Upper lobe of left lung (tissue), 6 donors: Measurements from ENCODE around the gene PAK6. TPM values are rescaled to one million over a fixed set of nuclear protein-coding genes. Genes with fewer than 3 reads are reported as not detected.

ENCODE experiments used
- ATAC-seq, 2 donors: fragments of 200-7000 bp; cut with Tn5 transposase; one replicate each; pipeline ENCODE4 v1.9.1; 2022; ENCODE audit warnings: mild to moderate bottlenecking in 2 of 2, moderate library complexity in 2 of 2; ENCODE audit not compliant: low FRiP score in 2 of 2
- DNase-seq, 2 donors: peaks; one replicate each; pipeline ENCODE4 v3.0.0-alpha.2; 2019 to 2020
- H3K27ac ChIP-seq, 4 donors: fragments of 200-600 bp; sonication (generic); one replicate each; pipeline ENCODE4 v1.5.1; 2016 to 2019
- H3K27me3 ChIP-seq, 4 donors: fragments of 200-600 bp; sonication (generic); one replicate each; pipeline ENCODE4 v1.5.1; 2017 to 2019
- H3K36me3 ChIP-seq, 4 donors: fragments of 200-600 bp; sonication (generic); one replicate each; pipeline ENCODE4 v1.5.1; 2016 to 2019
- H3K4me1 ChIP-seq, 4 donors: fragments of 200-600 bp; sonication (generic); one replicate each; pipeline ENCODE4 v1.5.1; 2018 to 2019
- H3K4me3 ChIP-seq, 4 donors: fragments of 200-600 bp; sonication (generic); one replicate each; pipeline ENCODE4 v1.5.1; 2017 to 2019; ENCODE audit warnings: mild to moderate bottlenecking in 2 of 4, moderate library complexity in 1 of 4
- H3K9me3 ChIP-seq, 4 donors: fragments of 200-600 bp; sonication (generic); one replicate each; pipeline ENCODE4 v1.5.1; 2018 to 2019
- CTCF ChIP-seq, 6 experiments: fragments of 450-650 bp in 4 of 6; fragments of 200-600 bp in 2 of 6; sonication (generic) in 2 of 6; IDR thresholded peaks; one replicate each; pipeline ENCODE4 v1.5.1; 2016 to 2019; ENCODE audit warnings: antibody characterized with exemption in 6 of 6
- EP300 ChIP-seq, 4 donors: sonication (generic); formaldehyde crosslinking; IDR thresholded peaks; one replicate each; pipeline ENCODE4 v1.5.1; 2017; ENCODE audit warnings: antibody characterized with exemption in 4 of 4, control low read depth in 2 of 4
- POLR2A ChIP-seq, 4 donors: fragments of 450-650 bp; IDR thresholded peaks; one replicate each; pipeline ENCODE4 v1.5.1; 2016 to 2017; ENCODE audit warnings: antibody characterized with exemption in 4 of 4, mild to moderate bottlenecking in 2 of 4
- POLR2AphosphoS5 ChIP-seq, 2 donors: sonication (generic); formaldehyde crosslinking; IDR thresholded peaks; one replicate each; pipeline ENCODE4 v1.5.1; 2017; ENCODE audit warnings: antibody characterized with exemption in 2 of 2
- WGBS, 2 donors: methylation state at CpG; one replicate each; pipeline ENCODE4 v1.1.5; 2017 to 2018; 5-methylcytosine and 5-hydroxymethylcytosine counted together
- total RNA-seq, 6 donors: library from RNA; depleted of rRNA in 4 of 6; stranded (reverse); fragments of >200 nt in 4 of 6; gene quantifications; one replicate each; pipeline versions ENCODE4 v1.1.0 to v1.2.1, GENCODE V29; 2016 to 2021
- donor health status: DM: no; HTN: no; CAD: no; lungs with moderate emphysema.
- donor health status: DM: no; HTN: yes; CAD: no; lungs with severe emphysema.

PAK6 gene
- total RNA-seq, 6 donors from 2014 or later, result 4.5 to 23.4 (median 15.0) TPM

DNA sequence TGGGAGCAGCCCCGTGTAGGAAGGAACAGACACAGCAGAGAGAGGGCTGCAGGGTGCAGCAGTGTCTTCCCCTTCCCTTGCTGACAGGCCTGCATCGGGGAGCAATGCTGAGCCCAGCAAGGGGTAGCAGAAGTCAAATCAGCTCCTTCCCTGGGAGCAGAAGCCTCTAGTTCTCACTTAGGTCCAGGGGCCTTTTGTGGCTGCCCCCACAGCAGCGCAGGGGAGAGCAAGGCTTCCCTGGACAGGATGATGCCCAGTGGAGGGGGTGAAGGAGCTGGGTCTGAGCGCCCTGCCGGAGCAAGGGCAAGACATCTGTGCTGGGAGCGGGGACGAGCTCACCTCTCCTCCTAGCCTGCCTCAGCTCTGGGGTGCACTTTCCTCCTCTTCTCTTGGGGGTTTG, 68.0 kb downstream of the PAK6 start:
- TF ChIP-seq EP300 (IDR thresholded peaks at IDR 0.05), result no peak
- TF ChIP-seq POLR2AphosphoS5 (IDR thresholded peaks at IDR 0.05), result no peak
- no peak for TF ChIP-seq POLR2A (IDR thresholded peaks at IDR 0.05)
- no peak for TF ChIP-seq CTCF (IDR thresholded peaks at IDR 0.05)
- ATAC-seq (peak in 1 of 2 donors; percentile 23), DNase-seq (no peak)
- Histone ChIP-seq H3K27me3 (no peaks in the 10 kb centered on the region), H3K9me3 (no peaks in the 10 kb centered on the region), H3K36me3 (peaks cover 0 to 3% (median 0%) of the 10 kb centered on the region in 4 donors), H3K4me1 (peaks cover 12 to 24% (median 19%) of the 10 kb centered on the region in 4 donors), H3K4me3 (peak overlapping the region in 3 of 4 donors; percentile 32 to 55 (median 44)), H3K27ac (peak overlapping the region; percentile 71 to 90 (median 88))
- WGBS, 2 donors, result 63 to 69% methylated on average over 6 to 7 of the region's 7 CpGs

GRCh38 chr15:40307421-40308211, 68.8 kb downstream of the PAK6 start, which contains the start of gene PLCB2:
TSS of gene PLCB2 (minus strand) at chr15:40307935. CDS start at chr15:40307672, 263 bp downstream.
- Histone ChIP-seq H3K4me1 (peaks cover 12 to 24% (median 19%) of the 10 kb centered on the region in 4 donors), H3K27ac (peak within 1 kb of the TSS; percentile 71 to 90 (median 88)), H3K27me3 (no peaks in the 10 kb centered on the region), H3K4me3 (peak within 1 kb of the TSS in 3 of 4 donors; percentile 32 to 55 (median 44)), H3K36me3 (peaks cover 0 to 3% (median 0%) of the 10 kb centered on the region in 4 donors), H3K9me3 (no peaks in the 10 kb centered on the region)
- WGBS, 2 donors, result 26 to 39% methylated on average over 8 to 12 of the region's 15 CpGs
- ATAC-seq (peak; percentile 76 to 85), DNase-seq (peak; percentile 66 to 70)
- TF ChIP-seq EP300 (IDR thresholded peaks at IDR 0.05), result no peak
- TF ChIP-seq POLR2A (IDR thresholded peaks at IDR 0.05), result peak in 1 of 4 donors; percentile 59
- TF ChIP-seq CTCF (IDR thresholded peaks at IDR 0.05), result peak in 3 of 6 experiments; percentile 7 to 24 (median 9)
- peak in 1 of 2 donors; percentile 28 for TF ChIP-seq POLR2AphosphoS5 (IDR thresholded peaks at IDR 0.05)

- peak overlapping the region in 3 of 4 donors; percentile 87 to 90 (median 90) for H3K27ac ChIP-seq
- peaks cover 20 to 35% (median 28%) of the 10 kb centered on the region in 4 donors for H3K4me1 ChIP-seq
- peak overlapping the region in 1 of 4 donors; percentile 55 for H3K4me3 ChIP-seq
- H3K36me3 ChIP-seq, result no peaks in the 10 kb centered on the region
- 65 to 69% methylated on average over 8 of the region's 8 CpGs for WGBS, 2 donors
- no peak for ATAC-seq
- no peaks in the 10 kb centered on the region for H3K27me3 ChIP-seq
- no peak for DNase-seq
- no peak for TF ChIP-seq POLR2AphosphoS5 (IDR thresholded peaks at IDR 0.05)
- TF ChIP-seq POLR2A (IDR thresholded peaks at IDR 0.05), result no peak
- TF ChIP-seq CTCF (IDR thresholded peaks at IDR 0.05), result no peak
- no peaks in the 10 kb centered on the region for H3K9me3 ChIP-seq
Observed at GRCh38 chr15:40309344-40309862, 70.5 kb downstream of the PAK6 start.

- WGBS, 2 donors, result 29 to 35% methylated on average over 4 of the region's 4 CpGs
- no peak overlapping the region for H3K27ac ChIP-seq
- no peak overlapping the region for H3K4me3 ChIP-seq
- TF ChIP-seq POLR2AphosphoS5 (IDR thresholded peaks at IDR 0.05) (no peak), CTCF (IDR thresholded peaks at IDR 0.05) (peak; percentile 47 to 80 (median 64)), EP300 (IDR thresholded peaks at IDR 0.05) (no peak)
- DNase-seq (peak in 1 of 2 donors; percentile 74), ATAC-seq (peak in 1 of 2 donors; percentile 65)
- H3K27me3 ChIP-seq, result no peaks in the 10 kb centered on the region
- peaks cover 20 to 38% (median 28%) of the 10 kb centered on the region in 4 donors for H3K4me1 ChIP-seq
- H3K9me3 ChIP-seq, result no peaks in the 10 kb centered on the region
- no peaks in the 10 kb centered on the region for H3K36me3 ChIP-seq
Observed at GRCh38 chr15:40310001-40310959, 71.4 kb downstream of the PAK6 start.
